Sigmoid colon (tissue), 4 donors: Measurements from ENCODE around the gene SEC11A.

ENCODE experiments used
- CTCF ChIP-seq, 4 experiments: fragments of 450-650 bp in 3 of 4; fragments of 200-600 bp in 1 of 4; IDR thresholded peaks; one replicate each; pipeline ENCODE4 v1.5.1; 2016 to 2019; ENCODE audit warnings: antibody characterized with exemption in 4 of 4, mild to moderate bottlenecking in 3 of 4, moderate library complexity in 2 of 4
- EP300 ChIP-seq, 4 donors: sonication (generic); formaldehyde crosslinking; IDR thresholded peaks; one replicate each; pipeline ENCODE4 v1.6.1; 2017; ENCODE audit warnings: antibody characterized with exemption in 4 of 4
- POLR2A ChIP-seq, 2 donors: fragments of 450-650 bp; IDR thresholded peaks; one replicate each; pipeline ENCODE4 v1.6.1; 2016; ENCODE audit warnings: antibody characterized with exemption in 2 of 2, mild to moderate bottlenecking in 2 of 2, moderate library complexity in 2 of 2
- POLR2AphosphoS5 ChIP-seq, 4 donors: sonication (generic); formaldehyde crosslinking; IDR thresholded peaks; one replicate each; pipeline ENCODE4 v1.6.1; 2017; ENCODE audit warnings: antibody characterized with exemption in 4 of 4

- TF ChIP-seq CTCF (IDR thresholded peaks at IDR 0.05) (no peak), POLR2AphosphoS5 (IDR thresholded peaks at IDR 0.05) (no peak), EP300 (IDR thresholded peaks at IDR 0.05) (no peak), POLR2A (IDR thresholded peaks at IDR 0.05) (no peak)
Measured at GRCh38 chr15:84645496-84645895, 70.4 kb downstream of the SEC11A start.
